Lung (tissue), 12 donors: Measurements from ENCODE around the gene DLG2. TPM values are rescaled to one million over a fixed set of nuclear protein-coding genes. Genes with fewer than 3 reads are reported as not detected.

Experiments used
- ATAC-seq: fragments of 200-7000 bp; cut with Tn5 transposase; one replicate; pipeline ENCODE4 v1.9.1; 2020; ENCODE audit warnings: moderate number of reproducible peaks; ENCODE audit not compliant: insufficient read depth, low FRiP score
- DNase-seq, 3 donors: peaks; one replicate each; pipeline ENCODE4 v3.0.0-alpha.2; 2013 to 2017
- H3K27ac ChIP-seq, 2 donors: one replicate each; pipeline ENCODE4 v1.5.1; 2013; ENCODE audit warnings: mild to moderate bottlenecking in 2 of 2, moderate library complexity in 2 of 2, control low read depth in 1 of 2, inconsistent platforms in 1 of 2, low read depth in 1 of 2, low read length in 1 of 2
- H3K27me3 ChIP-seq, 3 donors: one replicate each; pipeline ENCODE4 v1.5.1; 2013; ENCODE audit warnings: low read length in 2 of 3; ENCODE audit not compliant: control insufficient read depth in 3 of 3, insufficient read depth in 3 of 3
- H3K36me3 ChIP-seq, 4 donors: one replicate each; pipeline ENCODE4 v1.5.1; 2013; ENCODE audit warnings: low read length in 4 of 4, mild to moderate bottlenecking in 1 of 4, moderate library complexity in 1 of 4; ENCODE audit not compliant: control insufficient read depth in 4 of 4, insufficient read depth in 4 of 4
- H3K4me1 ChIP-seq, 5 donors: one replicate each; pipeline ENCODE4 v1.5.1; 2013; ENCODE audit warnings: low read length in 5 of 5, mild to moderate bottlenecking in 2 of 5, moderate library complexity in 1 of 5; ENCODE audit not compliant: control insufficient read depth in 5 of 5, insufficient read depth in 5 of 5
- H3K4me3 ChIP-seq: one replicate; pipeline ENCODE4 v1.5.1; 2013; ENCODE audit warnings: mild to moderate bottlenecking, control low read depth, moderate library complexity
- H3K9ac ChIP-seq, 2 donors: one replicate each; pipeline ENCODE4 v1.5.1; 2013; ENCODE audit warnings: low read length in 2 of 2, control low read depth in 1 of 2; ENCODE audit not compliant: insufficient read depth in 1 of 2
- H3K9me3 ChIP-seq, 4 donors: one replicate each; pipeline ENCODE4 v1.5.1; 2013; ENCODE audit warnings: low read length in 3 of 4, mild to moderate bottlenecking in 1 of 4, moderate library complexity in 1 of 4; ENCODE audit not compliant: control insufficient read depth in 4 of 4, insufficient read depth in 3 of 4
- CTCF ChIP-seq: IDR thresholded peaks from 2 replicates; pipeline ENCODE4 v1.5.1; 2012; ENCODE audit warnings: mild to moderate bottlenecking; ENCODE audit errors: control extremely low read depth, extremely low read depth
- whole genome bisulfite sequencing, 2 donors: extraction: QIAGEN DNeasy Blood & Tissue Kit; methylation state at CpG; one replicate each; pipeline ENCODE4 v1.1.7; 2013; 5-methylcytosine and 5-hydroxymethylcytosine counted together
- polyA plus RNA-seq, 2 donors: library from polyadenylated mRNA; stranded (reverse); fragments of 200-250 nt; gene quantifications; one replicate each; pipeline ENCODE4 v1.2.1, GENCODE V29; 2013
- total RNA-seq, 2 donors: library from RNA; depleted of rRNA in 1 of 2; stranded (reverse); fragments of >200 nt in 1 of 2; gene quantifications; one replicate each; pipeline ENCODE4 v1.2.1, GENCODE V29; 2014 to 2021
- donor health status: control.
- donor health status: control.
- donor health status: Bipolar disorder and iron deficiency.
- donor health status: healthy.
- donor health status: DM: yes; HTN: yes; CAD: no.

DLG2 gene
- total and polyA plus RNA-seq, 4 donors = 0.32 to 24.1 (median 5.4) TPM

GRCh38 chr11:85052636-85053035 is 574.5 kb downstream of the DLG2 start:
- Histone ChIP-seq H3K27ac (no peak overlapping the region), H3K27me3 (no peaks in the 10 kb centered on the region), H3K9me3 (no peaks in the 10 kb centered on the region), H3K4me1 (no peaks in the 10 kb centered on the region), H3K9ac (no peak overlapping the region), H3K4me3 (no peak overlapping the region), H3K36me3 (no peaks in the 10 kb centered on the region)
- no peak for TF ChIP-seq CTCF
- 91 to 92% methylated on average over 3 of the region's 3 CpGs for WGBS, 2 donors
- ATAC-seq (no peak), DNase-seq (no peak)

- no peak overlapping the region for H3K9ac ChIP-seq
- H3K27me3 ChIP-seq = no peaks in the 10 kb centered on the region
- no peak for DNase-seq
- H3K36me3 ChIP-seq = no peaks in the 10 kb centered on the region
- H3K27ac ChIP-seq = no peak overlapping the region
- no peak for ATAC-seq
- H3K4me1 ChIP-seq = no peaks in the 10 kb centered on the region
- no peak overlapping the region for H3K4me3 ChIP-seq
- no peaks in the 10 kb centered on the region for H3K9me3 ChIP-seq
- no peak for TF ChIP-seq CTCF
- 93 to 94% methylated on average over 3 of the region's 3 CpGs for WGBS, 2 donors
These were observed 578.3 kb downstream of the DLG2 start for GRCh38 chr11:85048801-85049200.

- Histone ChIP-seq H3K27ac (no peak overlapping the region), H3K9me3 (no peaks in the 10 kb centered on the region), H3K36me3 (no peaks in the 10 kb centered on the region), H3K9ac (no peak overlapping the region), H3K4me1 (no peaks in the 10 kb centered on the region), H3K27me3 (no peaks in the 10 kb centered on the region), H3K4me3 (no peak overlapping the region)
- ATAC-seq (no peak), DNase-seq (no peak)
- 72 to 83% methylated on average over 3 of the region's 3 CpGs for WGBS, 2 donors
- no peak for TF ChIP-seq CTCF
These were observed 581.4 kb downstream of the DLG2 start for GRCh38 chr11:85045716-85046115.

GRCh38 chr11:85044911-85045310 is 582.2 kb downstream of the DLG2 start:
- Histone ChIP-seq H3K4me3 (no peak overlapping the region), H3K4me1 (no peaks in the 10 kb centered on the region), H3K27ac (no peak overlapping the region), H3K9ac (no peak overlapping the region), H3K36me3 (no peaks in the 10 kb centered on the region), H3K27me3 (no peaks in the 10 kb centered on the region), H3K9me3 (no peaks in the 10 kb centered on the region)
- no peak for TF ChIP-seq CTCF
- 90 to 93% methylated on average over 3 of the region's 3 CpGs for WGBS, 2 donors
- DNase-seq = no peak
- ATAC-seq = no peak
